Measurements from ENCODE around the gene EBF4.
"Not testable (repeated sequence)": the region's sequence is repeated elsewhere in the genome, so short reads cannot be mapped to it uniquely, and the experiment has no call there.

Gene EBF4

GRCh38 chr20:2680046-2680445 is 12.5 kb upstream of the EBF4 start:
- DNase-seq: no peak

- not testable (repeated sequence) for DNase-seq
These were observed 10.5 kb upstream of the EBF4 start for GRCh38 chr20:2682040-2682439.

- DNase-seq: not testable (repeated sequence)
These were observed 7.8 kb upstream of the EBF4 start for GRCh38 chr20:2684817-2685216.

- no peak for DNase-seq
These were observed 5.1 kb upstream of the EBF4 start for GRCh38 chr20:2687514-2687913.

GRCh38 chr20:2688041-2688591 is 4.5 kb upstream of the EBF4 start:
- peak; percentile 79 for DNase-seq

GRCh38 chr20:2690213-2690612 is 2.4 kb upstream of the EBF4 start:
- DNase-seq: no peak

- no peak for DNase-seq
These were observed 1.9 kb upstream of the EBF4 start for GRCh38 chr20:2690718-2691117.

- DNase-seq: no peak
These were observed 1.5 kb upstream of the EBF4 start for GRCh38 chr20:2691127-2691526.

GRCh38 chr20:2691663-2692035 is 931 bp upstream of the EBF4 start:
- DNase-seq: no peak

GRCh38 chr20:2692886-2693285 is 306 bp downstream of the EBF4 start:
- DNase-seq: no peak

GRCh38 chr20:2693286-2694007 is 867 bp downstream of the EBF4 start:
- peak; percentile 33 for DNase-seq

GRCh38 chr20:2694008-2694471 is 1.5 kb downstream of the EBF4 start:
- DNase-seq: no peak

- DNase-seq: no peak
These were observed 1.9 kb downstream of the EBF4 start for GRCh38 chr20:2694519-2694918.

- DNase-seq: no peak
These were observed 2.8 kb downstream of the EBF4 start for GRCh38 chr20:2695206-2695983.

GRCh38 chr20:2695984-2696525 is 3.5 kb downstream of the EBF4 start:
- DNase-seq: not testable (repeated sequence)

GRCh38 chr20:2696646-2697045 is 4.1 kb downstream of the EBF4 start:
- DNase-seq: no peak

GRCh38 chr20:2697768-2698167 is 5.2 kb downstream of the EBF4 start:
- no peak for DNase-seq

GRCh38 chr20:2698186-2698817 is 5.7 kb downstream of the EBF4 start:
- DNase-seq: no peak

- no peak for DNase-seq
These were observed 6.3 kb downstream of the EBF4 start for GRCh38 chr20:2698912-2699311.

GRCh38 chr20:2699775-2700413 is 7.3 kb downstream of the EBF4 start:
- no peak for DNase-seq

- DNase-seq: no peak
These were observed 8.5 kb downstream of the EBF4 start for GRCh38 chr20:2700913-2701620.

- DNase-seq: no peak
These were observed 9.1 kb downstream of the EBF4 start for GRCh38 chr20:2701671-2702081.
